Uterus (tissue), 2 donors: Measurements from ENCODE around the gene MDC1.

ENCODE experiments used
- CTCF ChIP-seq, 4 experiments: fragments of 200-600 bp in 2 of 4; fragments of 450-650 bp in 2 of 4; sonication (generic) in 2 of 4; IDR thresholded peaks; one replicate each; pipeline ENCODE4 v1.5.1; 2016 to 2019; ENCODE audit warnings: antibody characterized with exemption in 4 of 4, mild to moderate bottlenecking in 2 of 4, moderate library complexity in 1 of 4
- POLR2A ChIP-seq, 2 donors: fragments of 450-650 bp; IDR thresholded peaks; one replicate each; pipeline ENCODE4 v1.6.1; 2016; ENCODE audit warnings: antibody characterized with exemption in 2 of 2, mild to moderate bottlenecking in 1 of 2, moderate library complexity in 1 of 2

DNA sequence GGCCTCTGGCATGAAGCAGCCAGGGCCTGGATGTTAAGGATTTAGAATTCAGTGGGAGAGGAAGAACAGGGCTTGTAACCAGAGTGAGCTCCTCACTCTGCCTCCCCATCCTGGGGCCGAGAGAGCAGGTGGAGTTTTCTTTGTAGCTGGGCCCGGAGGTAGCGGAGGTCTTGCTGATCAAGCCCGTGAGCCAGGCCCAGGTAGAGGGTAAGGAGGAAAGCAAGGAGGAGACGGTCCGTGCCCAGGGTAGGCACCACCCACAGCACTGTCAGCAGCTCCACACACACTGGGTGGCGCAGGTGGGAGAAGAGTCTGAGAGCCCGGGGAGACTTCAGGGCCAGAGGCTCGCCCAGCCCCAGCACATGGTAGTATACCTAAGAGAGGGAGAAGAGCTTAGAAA, 28.5 kb downstream of the MDC1 start:
- no peak for TF ChIP-seq CTCF (IDR thresholded peaks at IDR 0.05)
- TF ChIP-seq POLR2A (IDR thresholded peaks at IDR 0.05): no peak
